SU-DHL-6 (cell line): ENCODE measurements around the gene UQCRC2.

Experiments used
- H2AFZ ChIP-seq: fragments of 200-600 bp; sonication (generic); 2 replicates; pipeline ENCODE4 v1.6.1; 2014; ENCODE audit warnings: low read depth, mild to moderate bottlenecking, moderate library complexity, mixed read lengths, antibody characterized with exemption, low read length; ENCODE audit not compliant: severe bottlenecking
- H3F3A ChIP-seq: fragments of 200-600 bp; shearing (Covaris generic); 2 replicates; pipeline ENCODE4 v1.6.0; 2016; ENCODE audit warnings: antibody characterized with exemption, mild to moderate bottlenecking; ENCODE audit not compliant: insufficient read depth
- H3K27ac ChIP-seq: fragments of 200-600 bp; sonication (generic); 2 replicates; pipeline ENCODE4 v1.5.1; 2016; ENCODE audit warnings: low read depth, mild to moderate bottlenecking, low read length, moderate library complexity, mixed read lengths
- H3K27me3 ChIP-seq: fragments of 200-600 bp; sonication (generic), shearing (Covaris generic); 2 replicates; pipeline ENCODE4 v1.6.0; 2014; ENCODE audit warnings: mild to moderate bottlenecking, low read length
- H3K36me3 ChIP-seq: fragments of 200-600 bp; sonication (generic); 2 replicates; pipeline ENCODE4 v1.6.1; 2014; ENCODE audit warnings: mild to moderate bottlenecking, low read length, mixed read lengths
- H3K4me2 ChIP-seq: fragments of 300-600, 200-600 bp; shearing (Covaris generic), sonication (generic); 2 replicates; pipeline ENCODE4 v1.6.0; 2014; ENCODE audit warnings: low read length, low read depth, mild to moderate bottlenecking; ENCODE audit not compliant: poor library complexity, severe bottlenecking
- H3K4me3 ChIP-seq: fragments of 200-600 bp; sonication (generic); 2 replicates; pipeline ENCODE4 v1.5.1; 2014; ENCODE audit warnings: antibody characterized with exemption, low read length, mild to moderate bottlenecking, mixed read lengths; ENCODE audit not compliant: insufficient read depth, poor library complexity, severe bottlenecking
- H3K79me2 ChIP-seq: fragments of 200-600 bp; sonication (generic); 2 replicates; pipeline ENCODE4 v1.6.1; 2014; ENCODE audit warnings: mild to moderate bottlenecking, low read length, moderate library complexity; ENCODE audit not compliant: insufficient read depth
- H3K9ac ChIP-seq: fragments of 200-600 bp; sonication (generic); 2 replicates; pipeline ENCODE4 v1.7.0; 2014; ENCODE audit warnings: mild to moderate bottlenecking, low read length
- H3K9me2 ChIP-seq: fragments of 200-600 bp; sonication (generic); replicated peaks from 2 replicates; pipeline ENCODE4 v1.6.1; 2014; ENCODE audit warnings: low read length; ENCODE audit not compliant: insufficient read depth
- H3K9me3 ChIP-seq: fragments of 200-600 bp; sonication (generic); 2 replicates; pipeline ENCODE4 v1.6.1; 2014; ENCODE audit warnings: low read length, mixed read lengths; ENCODE audit not compliant: insufficient read depth
- H4K20me1 ChIP-seq: fragments of 200-600 bp; sonication (generic); 2 replicates; pipeline ENCODE4 v1.6.1; 2014; ENCODE audit warnings: low read depth, mild to moderate bottlenecking, antibody characterized with exemption, low read length, moderate library complexity, mixed read lengths
- CTCF ChIP-seq: fragments of 200-600 bp; sonication (generic); IDR thresholded peaks from one replicate; pipeline ENCODE4 v1.5.1; 2017; ENCODE audit warnings: antibody characterized with exemption, mild to moderate bottlenecking, low read length, moderate library complexity; ENCODE audit not compliant: insufficient read depth, poor library complexity, severe bottlenecking
- EZH2phosphoT487 ChIP-seq: fragments of 200-600 bp; sonication (generic), shearing (Covaris generic); conservative IDR thresholded peaks from 2 replicates; pipeline ENCODE4 v1.6.1; 2018; ENCODE audit warnings: mild to moderate bottlenecking, antibody characterized with exemption, low read length, moderate library complexity, mixed read lengths

The UQCRC2 gene

DNA sequence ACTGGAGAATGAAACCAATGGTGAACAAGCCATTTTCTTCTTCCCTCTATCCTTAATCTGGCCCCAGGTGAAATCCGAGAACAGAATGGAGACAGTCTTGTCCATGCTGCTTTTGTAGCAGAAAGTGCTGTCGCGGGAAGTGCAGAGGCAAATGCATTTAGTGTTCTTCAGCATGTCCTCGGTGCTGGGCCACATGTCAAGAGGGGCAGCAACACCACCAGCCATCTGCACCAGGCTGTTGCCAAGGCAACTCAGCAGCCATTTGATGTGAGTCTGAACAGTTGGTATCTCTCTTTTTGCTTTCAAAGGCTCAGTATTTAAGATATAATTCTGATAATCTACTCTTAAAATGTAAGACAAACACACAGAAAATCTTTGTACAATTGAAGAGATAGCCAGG lies 18.7 kb downstream of the UQCRC2 start:
- Histone ChIP-seq H3K27me3 (no peaks in the 10 kb centered on the region), H3F3A (no peaks in the 10 kb centered on the region), H3K36me3 (peaks cover 59% of the 10 kb centered on the region), H4K20me1 (no peaks in the 10 kb centered on the region), H3K9me3 (no peaks in the 10 kb centered on the region), H3K4me3 (no peak overlapping the region), H3K79me2 (no peaks in the 10 kb centered on the region), H3K4me2 (no peak overlapping the region), H3K9ac (no peak overlapping the region), H3K27ac (no peak overlapping the region), H3K9me2 (no peaks in the 10 kb centered on the region), H2AFZ (no peak overlapping the region)
- no peak for TF ChIP-seq EZH2phosphoT487
- no peak for TF ChIP-seq CTCF

DNA sequence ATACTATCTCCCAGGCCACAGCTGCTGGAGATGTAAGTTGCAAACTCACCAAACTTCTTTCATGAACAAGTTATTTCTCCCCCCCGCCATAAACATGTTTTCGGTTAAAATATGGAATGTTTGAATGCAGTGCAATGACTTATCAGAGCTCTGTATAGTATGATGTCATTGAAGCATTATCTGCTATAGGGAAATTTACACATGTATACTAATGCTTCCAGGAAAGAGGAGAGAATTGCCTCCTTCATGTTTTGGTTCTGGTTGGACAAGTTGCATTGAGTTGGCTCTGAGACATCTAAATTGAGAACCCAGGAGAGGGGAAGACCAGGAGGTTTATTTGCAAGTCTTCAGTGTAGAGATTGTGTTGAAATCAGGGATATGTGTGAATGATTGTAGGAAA lies 20.8 kb downstream of the UQCRC2 start:
- H3K27me3 ChIP-seq = no peaks in the 10 kb centered on the region
- no peak overlapping the region for H3K4me3 ChIP-seq
- no peaks in the 10 kb centered on the region for H3K79me2 ChIP-seq
- H2AFZ ChIP-seq = no peak overlapping the region
- TF ChIP-seq CTCF (no peak), EZH2phosphoT487 (no peak)
- H3K9me2 ChIP-seq = no peaks in the 10 kb centered on the region
- no peaks in the 10 kb centered on the region for H4K20me1 ChIP-seq
- peaks cover 45% of the 10 kb centered on the region for H3K36me3 ChIP-seq
- H3F3A ChIP-seq = no peaks in the 10 kb centered on the region
- H3K9ac ChIP-seq = no peak overlapping the region
- no peak overlapping the region for H3K4me2 ChIP-seq
- no peak overlapping the region for H3K27ac ChIP-seq
- H3K9me3 ChIP-seq = no peaks in the 10 kb centered on the region

GRCh38 chr16:21980032-21980431 lies 26.9 kb downstream of the UQCRC2 start:
- Histone ChIP-seq H3K27me3 (no peaks in the 10 kb centered on the region), H3K4me2 (no peak overlapping the region), H3K27ac (no peak overlapping the region), H3K9ac (no peak overlapping the region), H3K9me2 (no peaks in the 10 kb centered on the region), H3K4me3 (no peak overlapping the region), H3K36me3 (peaks cover 23% of the 10 kb centered on the region), H3K79me2 (no peaks in the 10 kb centered on the region), H2AFZ (no peak overlapping the region), H4K20me1 (no peaks in the 10 kb centered on the region), H3K9me3 (no peaks in the 10 kb centered on the region), H3F3A (peaks cover 5% of the 10 kb centered on the region; the same call in 1 of the 2 replicates)
- TF ChIP-seq EZH2phosphoT487 (no peak), CTCF (no peak)

GRCh38 chr16:21982108-21982507 lies 28.9 kb downstream of the UQCRC2 start:
- Histone ChIP-seq H3K9me3 (no peaks in the 10 kb centered on the region), H3K27me3 (no peaks in the 10 kb centered on the region)

More at GRCh38 chr16:21982108-21982507, 28.9 kb downstream of the UQCRC2 start:
- H3K9ac ChIP-seq = no peak overlapping the region
- no peak overlapping the region for H3K4me3 ChIP-seq
- H3F3A ChIP-seq = peaks cover 5% of the 10 kb centered on the region; the same call in 1 of the 2 replicates
- H3K36me3 ChIP-seq = peaks cover 12% of the 10 kb centered on the region
- no peak overlapping the region for H3K4me2 ChIP-seq
- no peaks in the 10 kb centered on the region for H3K9me2 ChIP-seq
- H3K79me2 ChIP-seq = no peaks in the 10 kb centered on the region
- H2AFZ ChIP-seq = no peak overlapping the region
- H4K20me1 ChIP-seq = no peaks in the 10 kb centered on the region
- TF ChIP-seq EZH2phosphoT487 (no peak), CTCF (no peak)
- no peak overlapping the region for H3K27ac ChIP-seq
